ENCODE measurements around the gene NKX2-8. TPM values are rescaled to one million over a fixed set of nuclear protein-coding genes. Genes with fewer than 3 reads are reported as not detected.

Gene NKX2-8
- polyA plus RNA-seq, 1 donor (not counting 4 experiments of a cell fraction or from before 2014, with no cell fraction given): 0.07 TPM

GRCh38 chr14:36585100-36585499, 2.7 kb upstream of the NKX2-8 start:
- dilution Hi-C loops (cut with MboI; ENCODE audit: extremely low pct_ligation_motif_present, low sequenced_read_pairs): no loop called here
- no peaks in the 10 kb centered on the region for H4K20me1 ChIP-seq (ENCODE audit: control insufficient read depth, extremely low read depth, insufficient read depth, low read length)
- H3K9me3 ChIP-seq (ENCODE audit: control insufficient read depth, low read depth, low read length): no peaks in the 10 kb centered on the region
- H3K27ac ChIP-seq (ENCODE audit: control insufficient read depth, insufficient read depth, low read length): no peak overlapping the region
- no peak overlapping the region for H3K9ac ChIP-seq (ENCODE audit: control insufficient read depth, extremely low read depth, insufficient read depth, low read length)
- no peaks in the 10 kb centered on the region for H3K9me1 ChIP-seq (ENCODE audit: control insufficient read depth, extremely low read depth, insufficient read depth, low read length)
- no peak overlapping the region for H3K4me3 ChIP-seq (ENCODE audit: control insufficient read depth in 2 of 3, extremely low read depth in 1 of 3, insufficient read depth in 2 of 3, low read depth in 1 of 3, low read length in 3 of 3)
- DNase-seq (ENCODE audit: low read depth, low spot score) (no peak), FAIRE-seq (no peak)
- TF ChIP-seq, protein P1, sequence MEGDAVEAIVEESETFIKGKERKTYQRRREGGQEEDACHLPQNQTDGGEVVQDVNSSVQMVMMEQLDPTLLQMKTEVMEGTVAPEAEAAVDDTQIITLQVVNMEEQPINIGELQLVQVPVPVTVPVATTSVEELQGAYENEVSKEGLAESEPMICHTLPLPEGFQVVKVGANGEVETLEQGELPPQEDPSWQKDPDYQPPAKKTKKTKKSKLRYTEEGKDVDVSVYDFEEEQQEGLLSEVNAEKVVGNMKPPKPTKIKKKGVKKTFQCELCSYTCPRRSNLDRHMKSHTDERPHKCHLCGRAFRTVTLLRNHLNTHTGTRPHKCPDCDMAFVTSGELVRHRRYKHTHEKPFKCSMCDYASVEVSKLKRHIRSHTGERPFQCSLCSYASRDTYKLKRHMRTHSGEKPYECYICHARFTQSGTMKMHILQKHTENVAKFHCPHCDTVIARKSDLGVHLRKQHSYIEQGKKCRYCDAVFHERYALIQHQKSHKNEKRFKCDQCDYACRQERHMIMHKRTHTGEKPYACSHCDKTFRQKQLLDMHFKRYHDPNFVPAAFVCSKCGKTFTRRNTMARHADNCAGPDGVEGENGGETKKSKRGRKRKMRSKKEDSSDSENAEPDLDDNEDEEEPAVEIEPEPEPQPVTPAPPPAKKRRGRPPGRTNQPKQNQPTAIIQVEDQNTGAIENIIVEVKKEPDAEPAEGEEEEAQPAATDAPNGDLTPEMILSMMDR (optimal IDR thresholded peaks at IDR 0.05 in 1 of 3, IDR thresholded peaks at IDR 0.05 in 1 of 3, conservative IDR thresholded peaks at IDR 0.05 in 1 of 3; ENCODE audit: extremely low read depth in 1 of 3, insufficient read depth in 2 of 3, low read length in 3 of 3): no peak
- no peak for TF ChIP-seq EZH2 (IDR thresholded peaks at IDR 0.05; ENCODE audit: low read length)
- H3K4me1 ChIP-seq (ENCODE audit: control insufficient read depth, extremely low read depth, insufficient read depth, low read length): peaks cover 2% of the 10 kb centered on the region
- H3K4me2 ChIP-seq (ENCODE audit: control insufficient read depth, extremely low read depth, insufficient read depth, low read depth, low read length): no peak overlapping the region
- H2AFZ ChIP-seq (ENCODE audit: control insufficient read depth, low read length): no peak overlapping the region
- H3K36me3 ChIP-seq (ENCODE audit: control insufficient read depth in 2 of 2, extremely low read depth in 1 of 2, insufficient read depth in 2 of 2, low read length in 2 of 2): no peaks in the 10 kb centered on the region
- no peaks in the 10 kb centered on the region for H3K79me2 ChIP-seq (ENCODE audit: control insufficient read depth, insufficient read depth, low read length)
- peaks cover 16% of the 10 kb centered on the region for H3K27me3 ChIP-seq (ENCODE audit: control insufficient read depth, extremely low read depth, insufficient read depth, low read length)

GRCh38 chr14:36583893-36584811, 1.7 kb upstream of the NKX2-8 start:
- TF ChIP-seq, protein P1 (optimal IDR thresholded peaks at IDR 0.05 in 1 of 3, IDR thresholded peaks at IDR 0.05 in 1 of 3, conservative IDR thresholded peaks at IDR 0.05 in 1 of 3; ENCODE audit: extremely low read depth in 1 of 3, insufficient read depth in 2 of 3, low read length in 3 of 3): no peak
- no peak for TF ChIP-seq EZH2 (IDR thresholded peaks at IDR 0.05; ENCODE audit: low read length)
- Histone ChIP-seq H3K79me2 (ENCODE audit: control insufficient read depth, insufficient read depth, low read length) (no peaks in the 10 kb centered on the region), H2AFZ (ENCODE audit: control insufficient read depth, low read length) (no peak overlapping the region), H3K9me1 (ENCODE audit: control insufficient read depth, extremely low read depth, insufficient read depth, low read length) (no peaks in the 10 kb centered on the region), H3K9ac (ENCODE audit: control insufficient read depth, extremely low read depth, insufficient read depth, low read length) (no peak overlapping the region), H4K20me1 (ENCODE audit: control insufficient read depth, extremely low read depth, insufficient read depth, low read length) (no peaks in the 10 kb centered on the region), H3K27ac (ENCODE audit: control insufficient read depth, insufficient read depth, low read length) (no peak overlapping the region), H3K4me3 (ENCODE audit: control insufficient read depth in 2 of 3, extremely low read depth in 1 of 3, insufficient read depth in 2 of 3, low read depth in 1 of 3, low read length in 3 of 3) (no peak overlapping the region), H3K4me2 (ENCODE audit: control insufficient read depth, extremely low read depth, insufficient read depth, low read depth, low read length) (no peak overlapping the region), H3K27me3 (ENCODE audit: control insufficient read depth, extremely low read depth, insufficient read depth, low read length) (peaks cover 26% of the 10 kb centered on the region), H3K9me3 (ENCODE audit: control insufficient read depth, low read depth, low read length) (no peaks in the 10 kb centered on the region), H3K36me3 (ENCODE audit: control insufficient read depth in 2 of 2, extremely low read depth in 1 of 2, insufficient read depth in 2 of 2, low read length in 2 of 2) (no peaks in the 10 kb centered on the region), H3K4me1 (ENCODE audit: control insufficient read depth, extremely low read depth, insufficient read depth, low read length) (peaks cover 2% of the 10 kb centered on the region)
- DNase-seq (ENCODE audit: low read depth, low spot score): no peak
- FAIRE-seq: no peak
- dilution Hi-C loops (cut with MboI; ENCODE audit: extremely low pct_ligation_motif_present, low sequenced_read_pairs): no loop called here

Data from keratinocyte (primary cell).